SH-SY5Y (cell line): ENCODE results near the gene TTC13.

Source experiments
- GATA2 ChIP-seq: IDR thresholded peaks from 2 replicates; pipeline ENCODE4 v1.6.1; 2011; ENCODE audit warnings: mild to moderate bottlenecking, low read depth, low read length
- GATA3 ChIP-seq: IDR thresholded peaks from 2 replicates; pipeline ENCODE4 v1.6.1; 2011; ENCODE audit warnings: low read depth, mild to moderate bottlenecking, low read length, moderate library complexity

DNA sequence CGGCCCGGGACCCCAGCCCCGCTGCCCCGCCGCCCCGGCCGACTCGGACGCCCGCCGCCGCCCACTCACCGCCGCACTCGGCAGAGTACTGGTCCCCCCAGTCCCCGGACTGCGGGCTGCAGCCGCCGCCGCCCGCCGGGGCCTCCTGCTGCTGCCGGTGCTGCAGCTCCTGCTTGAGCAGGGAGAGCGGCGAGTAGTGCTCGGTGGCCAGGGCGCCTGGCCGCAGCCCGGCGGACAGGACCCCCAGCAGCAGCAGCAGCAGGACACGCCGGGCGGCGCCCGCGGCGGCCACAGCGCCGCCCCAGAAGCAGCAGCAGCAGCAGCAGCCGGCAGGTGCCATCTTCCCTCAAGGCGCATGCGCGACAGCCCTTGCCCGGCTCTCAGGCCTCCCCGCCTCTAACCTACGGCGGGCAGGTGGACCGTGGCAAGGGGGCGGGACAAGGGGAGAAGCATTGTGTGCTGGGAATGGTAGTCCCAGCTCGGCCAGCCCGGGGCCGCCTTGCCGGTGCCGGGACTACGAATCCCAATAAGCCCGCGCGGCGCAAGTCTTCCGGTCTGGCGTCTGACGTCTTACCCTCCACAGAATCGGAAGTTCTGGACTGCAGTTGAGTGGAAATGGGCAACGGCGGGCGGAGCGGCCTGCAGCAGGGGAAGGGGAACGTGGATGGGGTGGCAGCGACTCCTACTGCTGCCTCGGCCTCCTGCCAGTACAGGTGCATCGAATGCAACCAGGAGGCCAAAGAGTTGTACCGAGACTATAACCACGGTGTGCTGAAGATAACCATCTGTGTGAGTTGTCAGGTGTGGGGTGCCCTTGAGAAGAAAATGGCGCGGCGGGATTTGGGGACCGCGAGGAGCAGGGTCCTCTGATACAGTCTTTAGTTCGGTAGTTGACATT lies at the start of gene TTC13, which contains the start of gene ARV1:
- no peak for TF ChIP-seq GATA3
- peak; percentile 87 for TF ChIP-seq GATA2
